ENCODE results near the gene POM121L12.

GRCh38 chr7:52995676-52996075 is 39.8 kb upstream of the POM121L12 start:
- no peak for TF ChIP-seq POLR2A (IDR thresholded peaks at IDR 0.05; ENCODE audit: low read depth, low read length)
- TF ChIP-seq RFX5 (IDR thresholded peaks at IDR 0.05; ENCODE audit: low read depth, low read length), result no peak
- no peak for TF ChIP-seq CTCF (conservative IDR thresholded peaks at IDR 0.05; ENCODE audit: low read depth, low read length)
- TF ChIP-seq SMC3 (IDR thresholded peaks at IDR 0.05; ENCODE audit: low read depth, low read length), result no peak
- no peak for TF ChIP-seq ELK1 (IDR thresholded peaks at IDR 0.05; ENCODE audit: borderline replicate concordance, low read depth, low read length)
- TF ChIP-seq CEBPB (IDR thresholded peaks at IDR 0.05; ENCODE audit: low read depth, low read length), result no peak
- TF ChIP-seq MAFK (IDR thresholded peaks at IDR 0.05; ENCODE audit: low read depth, low read length), result no peak
- no peak for TF ChIP-seq RAD21 (IDR thresholded peaks at IDR 0.05; ENCODE audit: low read length)
- no peak for TF ChIP-seq FOS (IDR thresholded peaks at IDR 0.05; ENCODE audit: low read depth, low read length)
- TF ChIP-seq BHLHE40 (IDR thresholded peaks at IDR 0.05; ENCODE audit: low read depth, low read length), result no peak
